Measurements from ENCODE around the gene CLEC20A. TPM values are rescaled to one million over a fixed set of nuclear protein-coding genes. Genes with fewer than 3 reads are reported as not detected.
A peak's percentile ranks its signal among the peaks of the same experiment; 100 is the strongest.

Gene CLEC20A
- total RNA-seq, 1 donor, result 0.54 TPM

DNA sequence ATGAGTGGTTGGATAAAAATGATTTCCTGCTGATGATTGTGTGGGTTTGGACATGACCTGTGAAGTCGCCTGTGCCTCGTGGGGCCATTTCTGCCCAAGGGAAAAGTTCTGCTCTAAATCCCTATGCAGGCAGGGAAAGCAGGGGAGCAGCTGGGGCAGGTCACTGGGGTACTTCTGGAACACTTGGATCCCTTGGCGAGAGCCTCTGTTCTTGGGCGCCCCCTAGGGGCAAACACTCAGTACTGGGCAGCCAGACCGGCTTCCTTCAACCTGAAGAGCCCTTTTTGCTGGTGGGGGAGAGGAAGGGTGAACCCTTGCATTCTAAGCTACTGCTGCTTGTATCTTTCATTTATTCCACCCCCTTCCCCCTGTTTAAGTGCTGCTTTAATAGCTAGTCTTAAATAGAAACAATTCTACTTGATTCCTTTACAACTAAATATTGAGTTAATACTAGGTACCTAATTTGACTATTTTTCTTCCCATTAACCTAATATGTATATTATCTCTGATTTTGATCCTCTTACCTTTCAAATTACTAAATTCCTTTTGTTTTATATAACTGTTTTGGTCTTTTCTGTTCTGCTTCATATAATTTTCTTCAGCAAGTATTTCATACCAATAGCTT is 5.1 kb upstream of the CLEC20A start:
- peak; percentile 1 to 79 (median 57) for DNase-seq (ENCODE audit: low read depth in 2 of 3, low spot score in 2 of 3)

DNA sequence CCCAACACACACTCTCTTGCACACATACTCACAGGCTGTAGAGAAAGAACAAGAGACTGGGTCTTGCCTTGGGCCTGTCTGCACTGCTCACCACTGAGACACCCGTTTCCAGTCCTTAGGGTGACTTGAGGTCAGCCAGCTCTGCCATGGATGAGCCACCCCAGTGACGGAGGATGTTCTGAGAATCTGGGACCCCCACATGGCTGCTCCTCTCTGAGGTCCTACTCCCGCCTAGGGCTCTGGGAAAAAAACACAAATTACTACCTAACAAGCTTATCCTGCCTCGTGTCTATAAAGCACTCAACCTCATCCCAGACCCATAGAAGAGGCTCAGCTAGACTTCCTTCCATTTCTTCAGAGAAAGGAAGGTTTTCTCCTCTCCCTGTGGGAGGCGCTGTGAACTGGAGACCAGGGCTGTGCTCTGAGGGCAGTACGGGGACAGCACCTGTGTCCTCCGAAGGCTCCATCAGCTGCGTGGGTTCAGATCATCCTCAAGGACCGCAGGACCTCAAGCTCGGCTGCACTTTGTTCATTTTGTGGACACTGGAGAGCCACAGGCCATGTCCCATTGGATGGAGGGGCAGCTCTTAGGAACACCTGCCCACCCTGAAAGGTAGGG is 4.3 kb upstream of the CLEC20A start:
- DNase-seq (ENCODE audit: low read depth in 2 of 3, low spot score in 2 of 3), result no peak

GRCh38 chr1:178500091-178500770 is 3.5 kb upstream of the CLEC20A start:
- no peak for DNase-seq (ENCODE audit: low read depth in 2 of 3, low spot score in 2 of 3)

DNA sequence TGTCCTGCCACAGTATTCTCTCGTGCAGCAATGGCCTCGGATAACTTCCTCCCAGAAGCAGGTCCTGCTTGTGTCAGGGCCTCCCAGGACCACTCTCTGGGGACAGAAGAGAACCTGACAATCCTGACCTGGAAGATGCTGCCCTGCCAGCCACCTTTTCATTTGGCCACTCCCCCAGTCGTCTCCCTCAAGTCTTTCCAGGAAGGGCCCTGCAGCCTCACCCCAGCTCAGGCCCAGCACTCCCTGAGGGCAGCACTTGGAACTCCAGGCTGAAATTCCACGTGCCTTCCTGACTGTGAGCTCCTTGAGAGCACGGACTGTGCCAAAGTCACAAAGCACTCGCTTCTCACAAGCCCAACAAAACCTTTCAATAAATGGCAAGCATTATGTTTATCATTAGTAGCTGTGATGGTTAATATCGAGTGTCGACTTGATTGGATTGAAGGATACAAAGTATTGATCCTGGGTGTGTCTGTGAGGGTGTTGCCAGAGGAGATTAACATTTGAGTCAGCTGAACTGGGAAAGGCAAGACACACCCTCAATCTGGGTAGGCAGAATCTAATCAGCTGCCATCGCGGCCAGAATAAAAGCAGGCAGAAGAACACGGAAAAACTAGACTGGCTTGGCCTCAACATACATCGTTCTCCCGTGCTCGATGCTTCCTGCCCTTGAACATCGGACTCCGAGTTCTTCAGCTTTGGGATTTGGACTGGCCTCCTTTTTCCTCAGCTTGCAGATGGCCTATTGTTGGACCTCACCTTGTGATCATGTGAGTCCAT is 2.3 kb upstream of the CLEC20A start:
- DNase-seq (ENCODE audit: low read depth in 2 of 3, low spot score in 2 of 3), result no peak

DNA sequence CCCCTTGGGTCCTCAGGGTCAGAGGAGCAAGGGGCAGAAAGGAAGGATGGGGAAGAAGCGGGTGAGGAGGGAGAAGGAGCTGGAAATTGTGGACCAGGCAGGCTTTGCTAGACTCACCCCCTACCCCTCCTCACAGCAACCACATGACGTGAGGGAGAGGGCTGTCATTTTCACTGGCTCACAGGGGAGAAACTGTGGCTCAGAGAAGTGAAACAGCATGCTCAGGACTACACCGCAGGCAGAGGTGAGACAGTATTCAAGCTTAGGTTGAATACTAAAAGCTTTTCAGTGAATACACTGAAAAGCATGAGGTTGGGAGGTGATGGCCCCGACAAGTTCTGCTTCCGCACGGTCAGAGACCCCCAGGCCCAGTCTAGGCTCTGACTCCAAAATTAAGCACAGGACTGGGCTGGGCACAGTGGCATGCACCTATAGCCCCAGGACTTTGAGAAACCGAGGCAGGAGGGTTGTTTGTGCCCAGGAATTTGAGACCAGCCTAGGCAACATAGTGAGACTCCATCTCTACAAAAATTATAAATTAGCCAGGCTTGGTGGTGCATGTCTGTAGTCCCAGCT is 1.2 kb upstream of the CLEC20A start:
- DNase-seq (ENCODE audit: low read depth in 2 of 3, low spot score in 2 of 3), result no peak

GRCh38 chr1:178495741-178496409 is 889 bp downstream of the CLEC20A start:
- no peak for DNase-seq (ENCODE audit: low read depth in 2 of 3, low spot score in 2 of 3)

GRCh38 chr1:178495158-178495557 is 1.6 kb downstream of the CLEC20A start:
- DNase-seq (ENCODE audit: low read depth in 2 of 3, low spot score in 2 of 3), result no peak

DNA sequence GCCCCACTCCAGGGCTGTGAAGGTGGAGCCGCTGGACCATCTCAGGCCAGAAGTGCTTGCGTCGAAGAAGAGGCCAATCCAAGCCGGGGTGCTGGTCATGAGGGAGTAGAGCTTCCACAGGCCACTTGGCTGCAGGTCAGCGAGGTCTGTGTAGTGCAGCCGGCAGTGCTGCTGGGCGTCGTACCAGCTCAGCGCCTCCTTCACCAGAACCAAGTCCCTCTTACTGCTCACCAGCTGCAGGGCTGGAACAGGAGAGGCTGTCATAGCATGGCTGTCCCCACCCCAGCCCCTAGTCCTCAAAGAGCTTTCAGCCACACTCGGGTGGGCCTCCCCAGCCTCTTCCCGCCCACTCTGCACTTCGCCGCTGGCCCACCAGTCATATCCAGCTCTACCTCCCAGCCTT is 2.2 kb downstream of the CLEC20A start:
- DNase-seq (ENCODE audit: low read depth in 2 of 3, low spot score in 2 of 3), result no peak

DNA sequence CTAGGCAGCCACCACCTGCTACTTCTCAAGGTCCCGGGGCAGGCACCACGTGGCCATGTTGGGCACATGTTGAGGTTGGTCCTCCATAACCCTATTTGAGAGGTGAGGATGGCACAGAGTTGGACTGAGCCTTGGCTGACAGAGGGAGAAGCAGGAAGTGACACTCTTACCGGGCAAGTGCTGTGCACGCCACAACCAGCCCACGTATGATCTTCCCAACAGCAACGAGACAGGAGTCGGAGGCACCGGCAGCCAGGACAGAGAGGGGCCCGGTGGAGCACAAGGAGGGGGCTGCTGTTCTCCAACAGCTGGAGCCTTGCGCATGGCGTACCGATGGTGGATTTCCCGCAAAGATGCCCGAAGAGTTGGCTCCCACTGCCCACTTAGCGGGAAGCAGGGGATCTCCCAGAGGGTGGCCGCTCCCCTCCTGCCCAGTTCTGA is 3.4 kb downstream of the CLEC20A start:
- no peak for DNase-seq (ENCODE audit: low read depth in 2 of 3, low spot score in 2 of 3)

DNA sequence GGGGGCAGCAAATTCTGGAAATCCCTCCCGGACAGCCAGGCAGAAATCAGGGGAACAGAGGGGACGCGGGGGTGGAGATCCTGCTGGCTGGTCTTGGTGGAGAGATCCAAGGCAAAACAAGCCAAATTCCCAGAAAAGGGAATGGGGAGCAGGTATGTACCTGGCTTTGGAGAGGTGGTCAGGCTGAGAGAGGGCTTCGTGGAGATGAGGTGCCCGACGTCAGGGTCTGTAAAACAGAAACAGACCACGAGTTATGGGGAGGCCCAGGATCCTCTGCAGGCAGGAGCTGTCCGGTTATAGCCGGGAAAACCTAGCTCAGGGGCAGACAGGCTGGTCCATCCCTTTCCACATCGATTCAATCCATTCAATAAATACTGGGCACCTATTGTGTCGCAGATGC is 4.4 kb downstream of the CLEC20A start:
- no peak for DNase-seq (ENCODE audit: low read depth in 2 of 3, low spot score in 2 of 3)

- DNase-seq (ENCODE audit: low read depth in 2 of 3, low spot score in 2 of 3), result no peak
These were observed 5.0 kb downstream of the CLEC20A start for GRCh38 chr1:178491721-178492120.

GRCh38 chr1:178490967-178491366 is 5.8 kb downstream of the CLEC20A start:
- no peak for DNase-seq (ENCODE audit: low read depth in 2 of 3, low spot score in 2 of 3)

DNA sequence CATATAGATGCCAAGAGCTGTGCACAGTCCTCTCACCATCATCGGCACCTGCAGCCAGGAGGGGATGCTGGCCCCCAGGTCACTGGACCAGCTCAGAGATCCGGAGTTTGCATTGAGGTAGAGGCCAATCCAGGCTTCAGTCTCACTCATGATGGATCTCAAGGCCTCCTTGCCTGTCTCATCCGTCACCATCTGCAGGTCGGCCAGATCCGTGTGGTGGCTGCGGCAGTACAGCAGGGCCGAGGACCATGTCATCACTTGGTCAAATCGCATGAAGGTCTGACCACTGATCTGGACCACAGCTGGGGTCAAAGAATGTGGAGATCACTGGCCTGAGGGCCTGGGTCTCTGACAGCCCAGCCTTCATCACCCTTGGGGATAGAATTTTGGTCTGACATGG is 6.6 kb downstream of the CLEC20A start:
- DNase-seq (ENCODE audit: low read depth in 2 of 3, low spot score in 2 of 3), result no peak

GRCh38 chr1:178489399-178489798 is 7.4 kb downstream of the CLEC20A start:
- no peak for DNase-seq (ENCODE audit: low read depth in 2 of 3, low spot score in 2 of 3)

DNA sequence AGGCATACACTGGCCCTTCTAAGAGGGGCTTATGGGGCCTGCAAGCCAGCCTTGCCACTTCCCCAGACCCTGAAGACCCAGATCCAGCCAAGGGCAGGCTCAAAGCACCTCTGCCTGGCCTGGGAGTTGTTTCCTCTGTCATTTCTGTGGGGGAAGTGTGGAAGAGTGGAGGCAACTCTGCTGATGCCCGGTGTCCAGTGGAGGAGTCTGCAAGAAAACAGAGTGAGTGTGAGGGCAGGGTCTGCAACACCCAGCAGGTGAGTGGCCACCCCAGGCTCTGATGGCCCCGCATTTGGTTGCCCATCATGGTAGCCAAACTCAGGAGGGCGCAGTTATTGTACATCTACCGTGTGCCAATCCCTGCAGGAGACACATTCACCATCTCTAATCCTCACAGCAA is 8.4 kb downstream of the CLEC20A start:
- no peak for DNase-seq (ENCODE audit: low read depth in 2 of 3, low spot score in 2 of 3)

GRCh38 chr1:178487070-178487615 is 9.6 kb downstream of the CLEC20A start:
- peak in 1 of 3 donors; percentile 6 for DNase-seq (ENCODE audit: low read depth in 2 of 3, low spot score in 2 of 3)

- peak in 1 of 3 donors; percentile 33 for DNase-seq (ENCODE audit: low read depth in 2 of 3, low spot score in 2 of 3)
These were observed 10.4 kb downstream of the CLEC20A start for GRCh38 chr1:178486100-178487069.

- DNase-seq (ENCODE audit: low read depth in 2 of 3, low spot score in 2 of 3), result peak in 1 of 3 donors; percentile 6
These were observed 11.2 kb downstream of the CLEC20A start for GRCh38 chr1:178485541-178485981.

DNA sequence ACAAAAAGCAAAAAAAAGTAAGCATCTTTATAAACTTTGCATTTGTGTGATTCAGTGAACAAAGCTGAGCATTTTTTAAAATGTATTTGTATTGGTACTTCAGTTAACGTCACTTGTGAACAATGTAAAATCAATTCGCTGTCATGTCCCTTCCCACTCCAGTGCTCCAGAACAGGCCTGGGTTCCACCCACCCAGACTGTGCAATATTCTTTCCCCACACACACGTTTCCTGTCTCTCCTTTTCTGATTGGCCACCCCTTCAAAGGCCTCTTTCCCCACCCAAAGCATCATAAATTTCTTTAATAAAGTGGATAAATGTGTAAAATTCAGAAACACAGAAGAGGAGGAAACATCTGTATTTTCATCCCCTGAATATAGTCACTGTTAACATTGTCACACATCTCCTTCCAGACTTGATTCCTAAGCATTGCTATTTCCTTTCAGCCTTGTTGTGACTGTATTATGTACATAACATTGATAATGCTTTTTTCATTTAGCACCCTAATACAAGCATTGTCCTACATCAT is 12.0 kb downstream of the CLEC20A start:
- peak in 1 of 3 donors; percentile 50 for DNase-seq (ENCODE audit: low read depth in 2 of 3, low spot score in 2 of 3)

Data from hematopoietic multipotent progenitor cell (in vitro differentiated cells).